ENCODE measurements around the gene ENO1. TPM values are rescaled to one million over a fixed set of nuclear protein-coding genes. Genes with fewer than 3 reads are reported as not detected.
"Not testable (repeated sequence)": the region's sequence is repeated elsewhere in the genome, so short reads cannot be mapped to it uniquely, and the experiment has no call there.

The ENO1 gene
- total RNA-seq, 1 donor from 2014 or later = 1,108 TPM

- DNase-seq (ENCODE audit: extremely low read depth, low read depth, low spot score) = not testable (repeated sequence)
Observed at GRCh38 chr1:8897505-8897904, 19.0 kb upstream of the ENO1 start.

- not testable (repeated sequence) for DNase-seq (ENCODE audit: extremely low read depth, low read depth, low spot score)
Observed at GRCh38 chr1:8896775-8897174, 18.3 kb upstream of the ENO1 start.

- DNase-seq (ENCODE audit: extremely low read depth, low read depth, low spot score) = no peak
Observed at GRCh38 chr1:8892026-8892425, 13.5 kb upstream of the ENO1 start.

- DNase-seq (ENCODE audit: extremely low read depth, low read depth, low spot score) = no peak
Observed at GRCh38 chr1:8891401-8891800, 12.9 kb upstream of the ENO1 start.

GRCh38 chr1:8889925-8890785 lies 11.7 kb upstream of the ENO1 start:
- DNase-seq (ENCODE audit: extremely low read depth, low read depth, low spot score) = no peak

- no peak for DNase-seq (ENCODE audit: extremely low read depth, low read depth, low spot score)
Observed at GRCh38 chr1:8889103-8889846, 10.8 kb upstream of the ENO1 start.

GRCh38 chr1:8886589-8886988 lies 8.1 kb upstream of the ENO1 start:
- no peak for DNase-seq (ENCODE audit: extremely low read depth, low read depth, low spot score)

GRCh38 chr1:8886031-8886524 lies 7.6 kb upstream of the ENO1 start:
- not testable (repeated sequence) for DNase-seq (ENCODE audit: extremely low read depth, low read depth, low spot score)

GRCh38 chr1:8884105-8884504 lies 5.6 kb upstream of the ENO1 start:
- not testable (repeated sequence) for DNase-seq (ENCODE audit: extremely low read depth, low read depth, low spot score)

GRCh38 chr1:8883491-8883890 lies 5.0 kb upstream of the ENO1 start:
- DNase-seq (ENCODE audit: extremely low read depth, low read depth, low spot score) = no peak

GRCh38 chr1:8879922-8880676 lies 1.6 kb upstream of the ENO1 start:
- no peak for DNase-seq (ENCODE audit: extremely low read depth, low read depth, low spot score)

GRCh38 chr1:8879464-8879921 lies 1.0 kb upstream of the ENO1 start:
- DNase-seq (ENCODE audit: extremely low read depth, low read depth, low spot score) = no peak

GRCh38 chr1:8878698-8879463 lies 395 bp upstream of the ENO1 start:
- no peak for DNase-seq (ENCODE audit: extremely low read depth, low read depth, low spot score)

GRCh38 chr1:8876087-8876486 lies 2.4 kb downstream of the ENO1 start:
- no peak for DNase-seq (ENCODE audit: extremely low read depth, low read depth, low spot score)

GRCh38 chr1:8875216-8875861 lies 3.1 kb downstream of the ENO1 start:
- DNase-seq (ENCODE audit: extremely low read depth, low read depth, low spot score) = no peak

GRCh38 chr1:8874230-8875201 lies 4.0 kb downstream of the ENO1 start:
- no peak for DNase-seq (ENCODE audit: extremely low read depth, low read depth, low spot score)

GRCh38 chr1:8873506-8874229 lies 4.8 kb downstream of the ENO1 start:
- no peak for DNase-seq (ENCODE audit: extremely low read depth, low read depth, low spot score)

GRCh38 chr1:8873001-8873400 lies 5.5 kb downstream of the ENO1 start:
- no peak for DNase-seq (ENCODE audit: extremely low read depth, low read depth, low spot score)
